Adrenal gland (tissue), 12 donors: ENCODE results near the gene DRG2. TPM values are rescaled to one million over a fixed set of nuclear protein-coding genes. Genes with fewer than 3 reads are reported as not detected.

ENCODE experiments used
- DNase-seq, 7 donors: peaks; one replicate each; pipeline ENCODE4 v3.0.0-alpha.2; 2019 to 2020
- H3K27ac ChIP-seq, 5 donors: fragments of 200-600 bp; sonication (generic) in 4 of 5; 1 replicate in 3 of 5; 2 replicates in 2 of 5; pipeline versions ENCODE4 v1.5.1 to v1.8.0; 2016 to 2020; ENCODE audit warnings: mild to moderate bottlenecking in 1 of 5
- H3K27me3 ChIP-seq: fragments of 200-600 bp; 2 replicates; pipeline ENCODE4 v1.8.0; 2021
- H3K36me3 ChIP-seq, 2 donors: fragments of 200-600 bp; replicated peaks in 1 of 2; 1 replicate in 1 of 2; 2 replicates in 1 of 2; pipeline versions ENCODE4 v1.5.1 to v1.8.0; 2018 to 2022
- H3K4me1 ChIP-seq, 2 donors: fragments of 200-600 bp; replicated peaks in 1 of 2; 1 replicate in 1 of 2; 2 replicates in 1 of 2; pipeline versions ENCODE4 v1.5.1 to v1.8.0; 2018 to 2021
- H3K4me3 ChIP-seq, 4 donors: fragments of 200-600 bp; sonication (generic) in 3 of 4; one replicate each; pipeline ENCODE4 v1.5.1; 2016 to 2018
- H3K9me3 ChIP-seq, 3 donors: fragments of 200-600 bp; sonication (generic) in 1 of 3; replicated peaks in 1 of 3; 1 replicate in 2 of 3; 2 replicates in 1 of 3; pipeline versions ENCODE4 v1.5.1 to v1.8.0; 2016 to 2021
- POLR2A ChIP-seq, 2 donors: fragments of 450-650 bp; IDR thresholded peaks; one replicate each; pipeline ENCODE4 v1.6.1; 2017; ENCODE audit warnings: antibody characterized with exemption in 2 of 2, mild to moderate bottlenecking in 2 of 2, moderate library complexity in 1 of 2
- WGBS, 4 donors: extraction: QIAGEN DNeasy Blood & Tissue Kit in 2 of 4; methylation state at CpG; one replicate each; pipeline versions ENCODE4 v1.1.5 to v1.1.7; 2013 to 2017; 5-methylcytosine and 5-hydroxymethylcytosine counted together
- intact Hi-C, 2 donors: fragments of 100-400 bp; cut with DNase I; formaldehyde crosslinking; loops; one replicate each; pipeline versions ENCODE4 v1.14.1 to v1.15.0; 2022 to 2023
- polyA plus RNA-seq, 3 donors: library from polyadenylated mRNA; stranded (reverse); fragments of 200-250 nt in 2 of 3; fragments of 350-450 nt in 1 of 3; fragmentation: Illumina TruSeq in 1 of 3; extraction: RNeasy Lipid Tissue Mini Kit (QIAGEN cat#74804) in 1 of 3; gene quantifications; one replicate each; pipeline ENCODE4 v1.2.3, GENCODE V29; 2013 to 2014
- total RNA-seq, 9 donors: library from RNA; depleted of rRNA in 4 of 9; stranded (reverse); fragments of >200 nt in 4 of 9; fragments of 120-200 nt in 1 of 9; fragmentation: NEBNext Ultra II Directional in 1 of 9; extraction: Animal tissue kit (Norgen Biotek cat#: 25700) in 1 of 9; gene quantifications; one replicate each; pipeline versions ENCODE4 v1.1.0 to v1.2.4, GENCODE V29; 2013 to 2023
- TF ChIP-seq, protein P1 (sequence below), 6 experiments: fragments of 450-650 bp in 4 of 6; fragments of 200-600 bp in 2 of 6; sonication (generic) in 1 of 6; IDR thresholded peaks; 1 replicate in 5 of 6; 2 replicates in 1 of 6; pipeline versions ENCODE4 v1.5.1 to v1.8.0; 2016 to 2021; ENCODE audit warnings: antibody characterized with exemption in 6 of 6, mild to moderate bottlenecking in 2 of 6, moderate library complexity in 1 of 6
- donor health status: healthy with polysubstance abuse.
- donor health status: Bipolar disorder and iron deficiency.
- donor health status: DM: yes; HTN: yes; CAD: no.
- donor health status: DM: no; HTN: no; CAD: no.
- donor health status: DM: no; HTN: no; CAD: no.
- donor health status: DM: yes; HTN: yes; CAD: no.

The DRG2 gene
- total and polyA plus RNA-seq, 12 donors: 17.1 to 97.1 (median 43.5) TPM

DNA sequence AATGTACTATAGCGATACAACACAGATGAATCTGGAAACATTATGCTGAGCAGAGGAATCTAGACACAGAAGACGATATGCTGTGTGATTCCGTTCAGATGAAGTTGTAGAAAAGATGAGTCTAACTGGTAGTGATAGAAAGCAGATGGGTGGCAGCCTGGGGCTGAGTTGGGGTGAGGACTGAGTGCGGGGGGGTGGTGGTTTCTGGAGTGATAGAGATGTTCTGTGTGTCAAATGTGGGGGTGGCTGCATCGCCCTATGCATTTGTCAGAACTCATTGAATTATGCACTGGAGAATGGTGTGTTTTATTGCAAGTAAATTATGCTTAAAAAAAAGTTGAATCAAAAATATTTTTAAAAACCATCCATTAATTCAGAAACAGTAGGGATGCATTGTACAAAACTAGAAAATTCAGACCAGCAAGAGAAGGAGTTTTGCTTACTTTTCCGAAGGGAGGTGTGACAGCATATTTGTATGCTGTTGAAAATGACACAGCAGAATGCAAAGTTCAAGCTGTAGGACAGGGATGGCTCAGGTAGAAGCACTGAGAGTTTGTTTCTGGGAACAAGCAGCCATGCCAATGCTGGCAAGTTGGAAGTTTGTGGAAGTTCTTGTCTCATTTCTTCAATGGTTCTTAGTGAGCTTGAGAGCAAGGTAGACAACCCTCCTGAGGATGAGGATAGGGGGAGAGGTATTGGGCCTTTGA, 13.0 kb upstream of the DRG2 start:
- H3K9me3 ChIP-seq: no peaks in the 10 kb centered on the region
- TF ChIP-seq, protein P1, sequence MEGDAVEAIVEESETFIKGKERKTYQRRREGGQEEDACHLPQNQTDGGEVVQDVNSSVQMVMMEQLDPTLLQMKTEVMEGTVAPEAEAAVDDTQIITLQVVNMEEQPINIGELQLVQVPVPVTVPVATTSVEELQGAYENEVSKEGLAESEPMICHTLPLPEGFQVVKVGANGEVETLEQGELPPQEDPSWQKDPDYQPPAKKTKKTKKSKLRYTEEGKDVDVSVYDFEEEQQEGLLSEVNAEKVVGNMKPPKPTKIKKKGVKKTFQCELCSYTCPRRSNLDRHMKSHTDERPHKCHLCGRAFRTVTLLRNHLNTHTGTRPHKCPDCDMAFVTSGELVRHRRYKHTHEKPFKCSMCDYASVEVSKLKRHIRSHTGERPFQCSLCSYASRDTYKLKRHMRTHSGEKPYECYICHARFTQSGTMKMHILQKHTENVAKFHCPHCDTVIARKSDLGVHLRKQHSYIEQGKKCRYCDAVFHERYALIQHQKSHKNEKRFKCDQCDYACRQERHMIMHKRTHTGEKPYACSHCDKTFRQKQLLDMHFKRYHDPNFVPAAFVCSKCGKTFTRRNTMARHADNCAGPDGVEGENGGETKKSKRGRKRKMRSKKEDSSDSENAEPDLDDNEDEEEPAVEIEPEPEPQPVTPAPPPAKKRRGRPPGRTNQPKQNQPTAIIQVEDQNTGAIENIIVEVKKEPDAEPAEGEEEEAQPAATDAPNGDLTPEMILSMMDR (IDR thresholded peaks at IDR 0.05): no peak
- TF ChIP-seq POLR2A (IDR thresholded peaks at IDR 0.05): no peak
- H3K4me3 ChIP-seq: no peak overlapping the region
- peaks cover 5% of the 10 kb centered on the region for H3K27me3 ChIP-seq
- H3K27ac ChIP-seq: no peak overlapping the region
- peaks cover 0 to 6% of the 10 kb centered on the region in 2 donors for H3K4me1 ChIP-seq
- intact Hi-C loops: no loop called here
- WGBS, 4 donors: 80 to 83% (median 82%) methylated on average over 6 of the region's 6 CpGs
- H3K36me3 ChIP-seq: no peaks in the 10 kb centered on the region
- DNase-seq: no peak

DNA sequence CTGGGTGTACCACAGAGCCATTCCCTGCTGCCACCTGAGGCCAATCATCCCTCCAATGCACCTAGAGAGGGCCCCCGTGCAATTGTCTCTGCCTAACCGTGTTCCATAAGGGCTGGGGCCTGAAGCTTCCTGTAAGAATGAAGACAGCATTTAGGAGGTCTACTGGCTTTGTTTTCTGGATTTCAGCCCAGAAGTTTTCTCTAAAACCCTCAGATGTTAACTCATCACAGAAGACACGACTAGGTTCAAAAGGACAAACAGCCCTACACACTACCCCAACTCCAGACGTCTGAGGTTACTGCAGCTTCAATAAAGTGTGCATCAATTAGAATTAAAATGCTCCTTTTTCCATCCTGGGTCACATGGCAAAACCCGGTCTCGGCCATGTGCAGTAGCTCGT, 10.8 kb upstream of the DRG2 start:
- Histone ChIP-seq H3K4me1 (no peaks in the 10 kb centered on the region), H3K36me3 (no peaks in the 10 kb centered on the region), H3K27me3 (peaks cover 5% of the 10 kb centered on the region), H3K9me3 (no peaks in the 10 kb centered on the region), H3K4me3 (no peak overlapping the region), H3K27ac (no peak overlapping the region)
- TF ChIP-seq POLR2A (IDR thresholded peaks at IDR 0.05): no peak
- TF ChIP-seq, protein P1 (IDR thresholded peaks at IDR 0.05): no peak
- no peak for DNase-seq
- intact Hi-C loops: no loop called here
- 64 to 69% (median 66%) methylated on average over 7 of the region's 7 CpGs for WGBS, 4 donors

DNA sequence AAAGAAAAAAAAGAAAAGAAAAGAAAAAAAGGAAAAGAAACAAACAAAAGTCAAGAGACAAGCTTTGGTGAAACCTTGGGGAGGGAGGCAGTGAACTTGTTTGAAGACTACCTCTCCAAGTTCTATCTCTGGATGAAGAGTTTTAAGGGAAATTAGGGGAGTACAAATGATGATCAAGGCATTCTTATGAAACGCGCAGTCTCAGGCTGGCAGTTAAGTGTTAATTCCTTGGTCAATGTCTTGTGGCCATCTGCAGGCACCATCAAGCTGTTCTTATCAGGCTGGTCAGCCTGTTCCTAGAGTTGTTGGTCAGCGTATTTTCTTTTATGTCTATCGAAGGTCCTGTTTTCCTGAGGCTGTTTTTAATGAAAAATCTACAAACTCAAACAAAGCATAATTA, 8.2 kb upstream of the DRG2 start:
- Histone ChIP-seq H3K36me3 (no peaks in the 10 kb centered on the region), H3K4me1 (no peaks in the 10 kb centered on the region), H3K27ac (no peak overlapping the region), H3K27me3 (peaks cover 5% of the 10 kb centered on the region), H3K9me3 (no peaks in the 10 kb centered on the region), H3K4me3 (no peak overlapping the region)
- DNase-seq: no peak
- TF ChIP-seq POLR2A (IDR thresholded peaks at IDR 0.05): no peak
- TF ChIP-seq, protein P1 (IDR thresholded peaks at IDR 0.05): no peak
- WGBS, 4 donors: 64 to 78% (median 72%) methylated on average over 4 of the region's 4 CpGs
- intact Hi-C loops: no loop called here

DNA sequence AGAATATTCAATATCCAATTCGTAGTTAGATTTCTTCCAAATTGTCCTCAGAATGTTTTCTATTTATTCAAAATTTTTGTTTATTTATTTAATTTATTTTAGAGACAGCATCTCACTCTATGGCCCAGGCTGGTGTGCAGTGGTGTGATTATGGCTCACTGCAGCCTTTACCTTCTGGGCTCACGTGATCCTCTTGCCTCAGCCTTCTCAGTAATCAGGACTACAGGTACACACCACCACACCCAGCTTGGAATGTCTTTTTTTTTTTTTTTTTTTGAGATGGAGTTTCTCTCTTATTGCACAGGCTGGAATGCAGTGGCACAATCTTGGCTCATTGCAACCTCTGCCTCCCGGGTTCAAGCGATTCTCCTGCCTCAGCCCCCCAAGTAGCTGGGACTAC, 3.5 kb upstream of the DRG2 start:
- Histone ChIP-seq H3K36me3 (no peaks in the 10 kb centered on the region), H3K4me3 (no peak overlapping the region), H3K27me3 (no peaks in the 10 kb centered on the region), H3K27ac (no peak overlapping the region), H3K4me1 (peaks cover 6 to 14% of the 10 kb centered on the region in 2 donors), H3K9me3 (no peaks in the 10 kb centered on the region)
- TF ChIP-seq, protein P1 (IDR thresholded peaks at IDR 0.05): no peak
- TF ChIP-seq POLR2A (IDR thresholded peaks at IDR 0.05): no peak
- intact Hi-C loops: no loop called here
- 69 to 85% (median 80%) methylated on average over 4 of the region's 4 CpGs for WGBS, 4 donors
- DNase-seq: no peak
